Chondrocyte (in vitro differentiated cells): ENCODE measurements around the gene CIROP. TPM values are rescaled to one million over a fixed set of nuclear protein-coding genes. Genes with fewer than 3 reads are reported as not detected.
A peak's percentile ranks its signal among the peaks of the same experiment; 100 is the strongest.

Source experiments
- DNase-seq: peaks from one replicate; pipeline ENCODE4 v3.0.0; 2021; ENCODE audit warnings: mixed read lengths, low spot score
- H3K27ac Mint-ChIP-seq: one replicate; pipeline ENCODE4 v1.8.0; 2021; ENCODE audit warnings: mild to moderate bottlenecking, moderate library complexity, mixed read lengths; ENCODE audit not compliant: unreplicated experiment
- H3K27me3 Mint-ChIP-seq: 2 replicates; pipeline ENCODE4 v1.8.0; 2021; ENCODE audit warnings: low read depth, mixed read lengths
- H3K36me3 Mint-ChIP-seq: 2 replicates; pipeline ENCODE4 v1.8.0; 2021; ENCODE audit warnings: low read depth, mixed read lengths
- H3K4me1 Mint-ChIP-seq: 2 replicates; pipeline ENCODE4 v1.8.0; 2021; ENCODE audit warnings: low read depth, mild to moderate bottlenecking, mixed read lengths
- H3K4me3 Mint-ChIP-seq: one replicate; pipeline ENCODE4 v1.8.0; 2021; ENCODE audit warnings: mild to moderate bottlenecking, moderate library complexity, mixed read lengths; ENCODE audit not compliant: unreplicated experiment
- H3K9me3 Mint-ChIP-seq: 2 replicates; pipeline ENCODE4 v1.8.0; 2021; ENCODE audit warnings: low read depth, mixed read lengths
- total RNA-seq: library from RNA; stranded (reverse); gene quantifications from 3 replicates; pipeline ENCODE4 v1.2.1, GENCODE V29; 2021
- TF ChIP-seq, protein P1 (sequence below): fragments of 200-600 bp; sonication (generic); IDR thresholded peaks from 2 replicates; pipeline ENCODE4 v1.5.0; 2021; ENCODE audit warnings: antibody characterized with exemption, mild to moderate bottlenecking, moderate library complexity

CIROP gene
- total RNA-seq, 1 donor from 2014 or later = not detected

DNA sequence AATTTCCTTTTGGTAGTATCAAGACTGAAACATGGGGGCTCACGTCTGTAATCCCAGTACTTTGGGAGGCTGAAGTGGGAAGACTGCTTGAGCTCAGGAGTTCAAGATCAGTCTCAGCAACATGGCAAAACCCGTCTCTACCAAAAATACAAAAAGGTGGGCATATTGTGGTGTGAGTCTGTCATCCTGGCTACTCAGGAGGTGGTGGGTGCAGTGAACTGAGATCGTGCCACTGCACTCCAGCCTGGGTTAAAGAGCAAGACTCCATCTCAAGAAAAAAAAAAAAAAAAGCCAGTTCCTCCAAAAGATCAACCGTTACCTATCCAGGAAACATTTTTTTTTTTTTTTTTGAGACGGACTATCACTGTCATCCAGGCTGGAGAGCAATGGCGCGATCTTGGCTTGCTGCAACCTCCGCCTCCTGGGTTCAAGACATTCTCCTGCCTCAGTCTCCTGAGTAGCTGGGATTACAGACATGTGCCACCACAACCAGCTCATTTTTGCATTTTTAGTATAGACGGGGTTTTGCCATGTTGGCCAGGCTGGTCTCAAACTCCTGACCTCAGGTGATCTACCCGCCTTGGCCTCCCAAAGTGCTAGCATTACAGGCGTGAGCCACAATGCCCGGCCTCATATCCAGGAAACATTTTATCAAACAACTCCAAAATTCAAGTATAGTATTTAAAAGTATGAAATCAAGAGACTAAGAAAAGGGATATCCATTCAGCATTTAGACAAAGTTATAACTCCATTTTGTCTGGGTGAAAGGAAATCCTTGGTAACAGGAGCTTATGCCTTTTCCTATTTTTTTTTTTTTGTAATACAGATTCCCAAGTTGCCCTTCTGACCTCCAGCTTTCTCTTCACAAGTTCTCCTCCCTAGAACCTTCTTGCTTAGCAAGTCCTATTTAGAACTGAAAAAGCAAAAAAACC, 13.2 kb downstream of the CIROP start:
- DNase-seq = no peak
- TF ChIP-seq, protein P1, sequence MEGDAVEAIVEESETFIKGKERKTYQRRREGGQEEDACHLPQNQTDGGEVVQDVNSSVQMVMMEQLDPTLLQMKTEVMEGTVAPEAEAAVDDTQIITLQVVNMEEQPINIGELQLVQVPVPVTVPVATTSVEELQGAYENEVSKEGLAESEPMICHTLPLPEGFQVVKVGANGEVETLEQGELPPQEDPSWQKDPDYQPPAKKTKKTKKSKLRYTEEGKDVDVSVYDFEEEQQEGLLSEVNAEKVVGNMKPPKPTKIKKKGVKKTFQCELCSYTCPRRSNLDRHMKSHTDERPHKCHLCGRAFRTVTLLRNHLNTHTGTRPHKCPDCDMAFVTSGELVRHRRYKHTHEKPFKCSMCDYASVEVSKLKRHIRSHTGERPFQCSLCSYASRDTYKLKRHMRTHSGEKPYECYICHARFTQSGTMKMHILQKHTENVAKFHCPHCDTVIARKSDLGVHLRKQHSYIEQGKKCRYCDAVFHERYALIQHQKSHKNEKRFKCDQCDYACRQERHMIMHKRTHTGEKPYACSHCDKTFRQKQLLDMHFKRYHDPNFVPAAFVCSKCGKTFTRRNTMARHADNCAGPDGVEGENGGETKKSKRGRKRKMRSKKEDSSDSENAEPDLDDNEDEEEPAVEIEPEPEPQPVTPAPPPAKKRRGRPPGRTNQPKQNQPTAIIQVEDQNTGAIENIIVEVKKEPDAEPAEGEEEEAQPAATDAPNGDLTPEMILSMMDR = no peak
- Mint-ChIP-seq H3K4me1 (peaks cover 30% of the 10 kb centered on the region), H3K9me3 (no peaks in the 10 kb centered on the region), H3K27ac (no peak overlapping the region), H3K4me3 (no peak overlapping the region), H3K27me3 (no peaks in the 10 kb centered on the region), H3K36me3 (peaks cover 19% of the 10 kb centered on the region)

DNA sequence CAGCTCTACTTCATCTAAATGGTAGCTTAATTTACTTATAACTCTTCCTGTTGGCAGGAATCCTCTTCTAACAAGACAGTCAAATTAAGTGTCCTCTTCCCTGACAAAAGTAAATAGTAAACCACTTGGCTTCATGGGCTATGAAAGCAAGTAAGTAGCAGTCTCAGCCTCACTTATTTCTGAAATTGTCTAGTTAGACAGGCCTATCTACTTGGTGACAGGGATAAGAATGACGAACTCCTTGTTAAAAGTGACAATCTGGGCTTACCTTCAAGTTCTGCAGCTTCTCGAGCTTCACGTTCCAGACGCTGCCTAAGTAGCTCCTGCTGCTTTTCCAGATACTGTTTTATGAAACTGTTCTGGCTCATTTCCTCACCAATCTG, 14.5 kb downstream of the CIROP start:
- peaks cover 27% of the 10 kb centered on the region for H3K36me3 Mint-ChIP-seq
- DNase-seq = no peak

DNA sequence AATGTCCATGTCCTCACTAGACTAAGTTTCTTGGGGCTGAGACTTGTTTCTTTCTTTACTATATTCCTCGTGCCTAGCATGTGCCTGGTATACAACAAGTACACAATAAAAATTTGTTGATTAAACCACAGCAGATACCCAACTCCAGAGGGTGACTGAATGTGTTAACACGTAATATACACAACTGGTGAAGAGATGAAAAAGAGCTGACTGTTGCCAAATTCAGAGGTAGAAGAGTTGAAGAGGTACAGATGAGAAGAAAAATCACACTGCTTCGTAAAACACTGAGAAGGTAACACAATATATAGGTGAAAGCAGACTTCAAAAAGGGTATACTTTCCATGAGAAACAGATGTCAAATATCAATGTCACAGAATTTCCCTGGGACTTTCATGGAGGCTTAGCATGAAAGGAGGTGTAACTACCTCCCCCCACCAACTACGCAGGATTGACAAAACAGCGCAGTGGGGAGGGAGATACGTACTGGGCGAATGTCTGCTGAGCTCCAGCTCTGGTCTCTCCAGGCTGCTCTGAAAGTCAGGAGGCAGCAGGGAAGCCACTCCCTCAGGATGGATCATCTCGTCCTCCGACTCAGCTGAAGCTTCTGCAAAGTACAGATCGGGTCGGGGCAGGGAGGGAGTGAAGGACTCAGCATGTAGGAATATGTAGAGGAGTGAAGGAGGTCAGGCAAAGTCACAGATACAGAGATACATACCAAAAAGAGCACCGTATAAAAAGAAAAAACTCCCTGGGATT, 15.1 kb downstream of the CIROP start:
- H3K36me3 Mint-ChIP-seq = peaks cover 28% of the 10 kb centered on the region
- H3K27me3 Mint-ChIP-seq = no peaks in the 10 kb centered on the region
- TF ChIP-seq, protein P1 = no peak
- DNase-seq = no peak
- no peak overlapping the region for H3K4me3 Mint-ChIP-seq
- H3K27ac Mint-ChIP-seq = no peak overlapping the region
- H3K4me1 Mint-ChIP-seq = peaks cover 22% of the 10 kb centered on the region
- no peaks in the 10 kb centered on the region for H3K9me3 Mint-ChIP-seq

More for the DNA sequence above, 14.5 kb downstream of the CIROP start:
- TF ChIP-seq, protein P1 = no peak
- no peaks in the 10 kb centered on the region for H3K9me3 Mint-ChIP-seq
- H3K4me1 Mint-ChIP-seq = peaks cover 22% of the 10 kb centered on the region
- H3K4me3 Mint-ChIP-seq = no peak overlapping the region
- no peak overlapping the region for H3K27ac Mint-ChIP-seq
- no peaks in the 10 kb centered on the region for H3K27me3 Mint-ChIP-seq

DNA sequence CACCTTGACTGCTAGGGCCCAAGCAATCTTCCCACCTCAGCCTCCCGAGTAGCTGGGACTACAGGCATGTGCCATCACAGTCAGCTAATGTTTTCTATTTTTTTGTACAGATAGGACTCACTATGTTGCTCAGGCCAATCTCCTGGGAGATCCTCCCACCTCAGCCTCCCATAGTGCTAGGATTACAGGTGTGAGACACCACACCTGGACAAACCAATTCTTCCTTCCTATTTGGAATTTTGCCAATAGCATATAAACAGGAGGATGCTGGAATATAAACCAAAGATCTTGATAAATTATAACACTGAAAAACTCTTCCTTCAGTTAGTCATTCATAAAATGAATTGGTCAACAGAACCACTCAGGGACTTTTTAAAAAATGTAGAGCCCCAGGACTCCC, 18.2 kb downstream of the CIROP start:
- Mint-ChIP-seq H3K9me3 (no peaks in the 10 kb centered on the region), H3K4me1 (peaks cover 7% of the 10 kb centered on the region), H3K27me3 (no peaks in the 10 kb centered on the region), H3K36me3 (peaks cover 30% of the 10 kb centered on the region), H3K27ac (peak overlapping the region; percentile 12), H3K4me3 (no peak overlapping the region)
- TF ChIP-seq, protein P1 = no peak
- no peak for DNase-seq

DNA sequence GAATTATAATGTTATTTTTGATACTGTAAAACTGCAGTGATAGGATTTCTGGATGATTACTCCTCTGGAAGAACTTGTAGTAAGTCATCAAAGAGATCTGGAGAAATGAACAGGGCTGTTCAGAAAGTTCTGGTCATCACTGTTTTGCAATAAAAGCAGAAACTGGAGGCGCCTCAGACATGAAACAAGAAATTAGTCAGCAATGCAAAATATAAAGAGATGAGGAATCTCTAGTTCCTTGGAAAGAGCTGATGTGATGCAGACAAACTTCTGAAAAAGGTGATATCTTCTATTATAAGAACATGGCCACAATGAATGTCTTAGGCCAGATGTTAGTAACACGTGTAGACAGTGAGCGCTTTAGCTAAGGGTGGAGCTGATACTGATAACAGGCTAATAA, 19.3 kb downstream of the CIROP start:
- Mint-ChIP-seq H3K27me3 (no peaks in the 10 kb centered on the region), H3K9me3 (no peaks in the 10 kb centered on the region), H3K27ac (no peak overlapping the region), H3K4me1 (peaks cover 10% of the 10 kb centered on the region), H3K36me3 (peaks cover 34% of the 10 kb centered on the region), H3K4me3 (no peak overlapping the region)
- no peak for DNase-seq
- TF ChIP-seq, protein P1 = no peak
